WTC11 (cell line): ENCODE measurements around the gene PI4KA. TPM values are rescaled to one million over a fixed set of nuclear protein-coding genes. Genes with fewer than 3 reads are reported as not detected.

Source experiments
- ATAC-seq: fragments of 200-7000 bp; cut with Tn5 transposase; 2 replicates; pipeline ENCODE4 v1.10.0; 2021; ENCODE audit warnings: mild to moderate bottlenecking, moderate library complexity
- CTCF ChIA-PET: fragments of 300-600 bp; sonication (Branson Sonifier 250); formaldehyde crosslinking; loops from one replicate; lab custom pipeline; 2021; ENCODE audit warnings: antibody characterized with exemption; lab: Charles Lee
- POLR2A ChIA-PET: fragments of 350-600 bp; sonication (Branson Sonifier 250); formaldehyde crosslinking; loops from one replicate; lab custom pipeline; 2021; ENCODE audit warnings: antibody characterized with exemption; lab: Charles Lee
- DNase-seq: peaks from one replicate; pipeline ENCODE4 v3.0.0; 2021; ENCODE audit warnings: low spot score
- H3K27ac Mint-ChIP-seq: 2 replicates; pipeline ENCODE4 v1.8.0; 2021; ENCODE audit warnings: mixed read lengths
- H3K27me3 Mint-ChIP-seq: 2 replicates; pipeline ENCODE4 v1.8.0; 2021; ENCODE audit warnings: low read depth, mild to moderate bottlenecking, moderate library complexity, mixed read lengths
- H3K36me3 Mint-ChIP-seq: 2 replicates; pipeline ENCODE4 v1.8.0; 2021; ENCODE audit warnings: mixed read lengths
- H3K4me1 Mint-ChIP-seq: 2 replicates; pipeline ENCODE4 v1.8.0; 2022; ENCODE audit warnings: mixed read lengths
- H3K4me3 Mint-ChIP-seq: 2 replicates; pipeline ENCODE4 v1.8.0; 2021; ENCODE audit warnings: mild to moderate bottlenecking, moderate library complexity, mixed read lengths
- H3K9me3 Mint-ChIP-seq: 2 replicates; pipeline ENCODE4 v1.8.0; 2021; ENCODE audit warnings: mixed read lengths
- AFF4 ChIP-seq: sonication (generic); formaldehyde crosslinking; IDR thresholded peaks from 2 replicates; pipeline ENCODE4 v1.8.1; 2023; ENCODE audit warnings: mild to moderate bottlenecking, missing genetic modification reagents, borderline replicate concordance
- CDX4 ChIP-seq: fragments of 250-450 bp; sonication (Bioruptor Pico); IDR thresholded peaks from 2 replicates; pipeline ENCODE4 v1.9.0; 2021; ENCODE audit warnings: moderate library complexity, mild to moderate bottlenecking, inconsistent platforms, borderline replicate concordance
- CREB1 ChIP-seq: sonication (generic); formaldehyde crosslinking; IDR thresholded peaks from 2 replicates; pipeline ENCODE4 v1.8.0; 2023; ENCODE audit warnings: mild to moderate bottlenecking, missing genetic modification reagents
- E2F1 ChIP-seq: sonication (generic); formaldehyde crosslinking; IDR thresholded peaks from 2 replicates; pipeline ENCODE4 v1.8.0; 2022; ENCODE audit warnings: mild to moderate bottlenecking, missing genetic modification reagents
- E2F4 ChIP-seq: sonication (generic); formaldehyde crosslinking; IDR thresholded peaks from 2 replicates; pipeline ENCODE4 v1.8.1; 2022; ENCODE audit warnings: low read depth, mild to moderate bottlenecking, moderate library complexity, missing genetic modification reagents, borderline replicate concordance
- EMX1 ChIP-seq: fragments of 250-450 bp; sonication (Bioruptor Pico); IDR thresholded peaks from 2 replicates; pipeline ENCODE4 v1.8.0; 2021; ENCODE audit warnings: mild to moderate bottlenecking
- ERG ChIP-seq: fragments of 250-450 bp; sonication (Bioruptor Pico); IDR thresholded peaks from 2 replicates; pipeline ENCODE4 v1.8.0; 2021; ENCODE audit warnings: mild to moderate bottlenecking
- ESRRA ChIP-seq: sonication (generic); formaldehyde crosslinking; IDR thresholded peaks from 2 replicates; pipeline ENCODE4 v1.8.1; 2022; ENCODE audit warnings: mild to moderate bottlenecking, missing genetic modification reagents, borderline replicate concordance
- FOXJ3 ChIP-seq: sonication (generic); formaldehyde crosslinking; IDR thresholded peaks from 2 replicates; pipeline ENCODE4 v1.9.0; 2021; ENCODE audit warnings: missing genetic modification reagents, mild to moderate bottlenecking, borderline replicate concordance
- GTF2I ChIP-seq: fragments of 250-450 bp; sonication (Bioruptor Pico); conservative IDR thresholded peaks from 2 replicates; pipeline ENCODE4 v1.4.0; 2021; ENCODE audit warnings: mild to moderate bottlenecking
- HMGA2 ChIP-seq: fragments of 250-450 bp; sonication (Bioruptor Pico); IDR thresholded peaks from 2 replicates; pipeline ENCODE4 v1.4.0; 2021; ENCODE audit warnings: mild to moderate bottlenecking, moderate library complexity
- NFE2L1 ChIP-seq: sonication (generic); formaldehyde crosslinking; IDR thresholded peaks from 2 replicates; pipeline ENCODE4 v1.8.1; 2023; ENCODE audit warnings: missing genetic modification reagents
- TP53 ChIP-seq: sonication (generic); formaldehyde crosslinking; IDR thresholded peaks from 2 replicates; pipeline ENCODE4 v1.8.1; 2023; ENCODE audit warnings: mild to moderate bottlenecking, missing genetic modification reagents
- ZNF281 ChIP-seq: sonication (generic); formaldehyde crosslinking; IDR thresholded peaks from 2 replicates; pipeline ENCODE4 v1.8.0; 2023; ENCODE audit warnings: mild to moderate bottlenecking, missing genetic modification reagents
- ZNF425 ChIP-seq: fragments of 250-450 bp; sonication (Bioruptor Pico); conservative IDR thresholded peaks from 2 replicates; pipeline ENCODE4 v1.9.0; 2021; ENCODE audit warnings: mild to moderate bottlenecking
- ZNF512 ChIP-seq: sonication (generic); formaldehyde crosslinking; IDR thresholded peaks from 2 replicates; pipeline ENCODE4 v1.8.1; 2022; ENCODE audit warnings: missing genetic modification reagents, borderline replicate concordance
- ZNF671 ChIP-seq: fragments of 250-450 bp; sonication (Bioruptor Pico); IDR thresholded peaks from 2 replicates; pipeline ENCODE4 v1.8.0; 2021; ENCODE audit warnings: mild to moderate bottlenecking
- total RNA-seq: library from RNA; stranded (reverse); gene quantifications from 3 replicates; pipeline ENCODE4 v1.2.3, GENCODE V29; 2021

The PI4KA gene
- total RNA-seq, 1 experiment from 2014 or later, result 45.5 TPM

- TF ChIP-seq HMGA2 (CRISPR knock-in tag) (no peak), ZNF281 (CRISPR knock-in tag) (no peak), E2F1 (no peak), CDX4 (no peak), CREB1 (CRISPR knock-in tag) (no peak)
Measured at GRCh38 chr22:20747223-20747622, 111.4 kb downstream of the PI4KA start (continued).

DNA sequence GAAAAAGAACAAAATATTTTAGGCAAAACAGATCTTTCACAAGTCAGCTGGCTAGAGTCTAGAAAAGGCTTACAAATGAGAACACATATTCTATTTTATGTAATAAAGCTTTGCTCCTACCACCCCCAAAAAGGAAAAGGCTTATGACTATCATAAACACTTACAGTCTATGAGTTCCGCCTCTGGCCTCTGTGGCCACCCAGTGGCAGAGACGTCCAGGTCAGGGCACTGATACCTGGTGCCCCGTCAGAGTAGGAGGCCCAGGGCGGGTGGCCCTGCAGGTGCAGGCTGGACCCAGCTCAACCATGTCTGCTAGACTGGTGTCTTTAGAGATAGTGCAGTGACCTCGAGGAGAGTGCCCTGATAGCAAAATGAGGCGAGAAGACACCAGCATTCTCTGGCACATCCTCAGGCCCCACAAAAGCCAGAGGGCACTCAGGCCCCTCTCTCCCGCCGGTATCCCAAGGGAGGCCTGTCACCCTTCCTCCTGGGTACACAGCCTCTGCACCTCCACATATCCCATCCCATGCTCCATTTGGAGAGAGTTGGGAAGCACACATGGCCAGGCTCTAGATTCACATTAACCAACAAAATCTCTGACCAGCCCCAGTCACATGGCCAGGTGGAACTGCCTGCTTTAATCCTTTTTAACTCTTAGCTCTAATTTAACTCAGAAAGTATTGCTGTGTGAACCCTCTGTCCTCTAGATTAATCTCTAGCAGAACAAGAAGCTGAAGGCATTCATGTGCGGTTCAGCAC is 112.0 kb downstream of the PI4KA start:
- DNase-seq, result no peak
- peak overlapping the region; percentile 78; the same call in 1 of the 2 replicates for H3K27ac Mint-ChIP-seq
- peaks cover 8% of the 10 kb centered on the region for H3K36me3 Mint-ChIP-seq
- ChIA-PET CTCF (no interaction called here), POLR2A (no interaction called here)
- no peaks in the 10 kb centered on the region for H3K4me1 Mint-ChIP-seq
- no peaks in the 10 kb centered on the region for H3K9me3 Mint-ChIP-seq
- no peak overlapping the region for H3K4me3 Mint-ChIP-seq
- H3K27me3 Mint-ChIP-seq, result no peaks in the 10 kb centered on the region
- ATAC-seq, result no peak
- TF ChIP-seq ZNF425 (CRISPR knock-in tag) (no peak), ESRRA (CRISPR knock-in tag) (no peak), EMX1 (CRISPR knock-in tag) (no peak), AFF4 (CRISPR knock-in tag) (no peak), FOXJ3 (CRISPR knock-in tag) (no peak), ZNF512 (no peak), ERG (CRISPR knock-in tag) (no peak), E2F4 (CRISPR knock-in tag) (no peak), GTF2I (CRISPR knock-in tag) (no peak), TP53 (no peak), ZNF671 (no peak), CREB1 (CRISPR knock-in tag) (no peak), NFE2L1 (CRISPR knock-in tag) (no peak)
